ENCODE measurements around the gene PDPK1. TPM values are rescaled to one million over a fixed set of nuclear protein-coding genes. Genes with fewer than 3 reads are reported as not detected.
A peak's percentile ranks its signal among the peaks of the same experiment; 100 is the strongest.

The PDPK1 gene
- polyA plus RNA-seq, 1 experiment = 25.0 TPM

DNA sequence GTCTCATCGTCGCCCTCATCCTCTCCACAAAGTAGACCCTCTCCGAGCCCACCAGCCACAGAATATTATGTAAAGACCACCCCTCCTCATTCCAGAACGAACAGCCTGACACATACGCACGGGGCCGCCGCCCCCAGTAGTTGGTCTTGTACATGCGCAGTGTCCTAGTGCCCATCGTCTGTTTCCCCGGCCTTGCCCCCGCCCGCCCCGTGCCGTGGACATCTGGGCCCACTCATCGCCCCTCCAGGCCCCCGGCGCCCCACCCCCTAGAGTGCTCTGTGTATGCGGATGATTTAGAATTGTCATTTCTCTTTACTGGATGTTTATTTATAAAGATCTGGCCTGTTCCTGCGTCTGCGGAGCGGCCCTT lies 18.1 kb upstream of the PDPK1 start:
- H3K36me3 ChIP-seq (ENCODE audit: control insufficient read depth, insufficient read depth, low read length) = peaks cover 16% of the 10 kb centered on the region
- POLR2A ChIA-PET = no interaction called here
- no peaks in the 10 kb centered on the region for H3K27me3 ChIP-seq (ENCODE audit: control insufficient read depth, insufficient read depth, low read length)
- TF ChIP-seq, protein P1, sequence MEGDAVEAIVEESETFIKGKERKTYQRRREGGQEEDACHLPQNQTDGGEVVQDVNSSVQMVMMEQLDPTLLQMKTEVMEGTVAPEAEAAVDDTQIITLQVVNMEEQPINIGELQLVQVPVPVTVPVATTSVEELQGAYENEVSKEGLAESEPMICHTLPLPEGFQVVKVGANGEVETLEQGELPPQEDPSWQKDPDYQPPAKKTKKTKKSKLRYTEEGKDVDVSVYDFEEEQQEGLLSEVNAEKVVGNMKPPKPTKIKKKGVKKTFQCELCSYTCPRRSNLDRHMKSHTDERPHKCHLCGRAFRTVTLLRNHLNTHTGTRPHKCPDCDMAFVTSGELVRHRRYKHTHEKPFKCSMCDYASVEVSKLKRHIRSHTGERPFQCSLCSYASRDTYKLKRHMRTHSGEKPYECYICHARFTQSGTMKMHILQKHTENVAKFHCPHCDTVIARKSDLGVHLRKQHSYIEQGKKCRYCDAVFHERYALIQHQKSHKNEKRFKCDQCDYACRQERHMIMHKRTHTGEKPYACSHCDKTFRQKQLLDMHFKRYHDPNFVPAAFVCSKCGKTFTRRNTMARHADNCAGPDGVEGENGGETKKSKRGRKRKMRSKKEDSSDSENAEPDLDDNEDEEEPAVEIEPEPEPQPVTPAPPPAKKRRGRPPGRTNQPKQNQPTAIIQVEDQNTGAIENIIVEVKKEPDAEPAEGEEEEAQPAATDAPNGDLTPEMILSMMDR (IDR thresholded peaks at IDR 0.05; ENCODE audit: insufficient read depth, low read depth, low read length) = no peak
- H3K4me3 ChIP-seq (ENCODE audit: low read depth, low read length) = no peak overlapping the region
- no peak for DNase-seq (ENCODE audit: low read depth)
- CTCF ChIA-PET = interaction anchor here (0.6 to 0.8 kb wide), 3 partner anchors 8 to 32 kb away, joined by 3 read pairs; partner anchors contain the start of gene CEMP1

DNA sequence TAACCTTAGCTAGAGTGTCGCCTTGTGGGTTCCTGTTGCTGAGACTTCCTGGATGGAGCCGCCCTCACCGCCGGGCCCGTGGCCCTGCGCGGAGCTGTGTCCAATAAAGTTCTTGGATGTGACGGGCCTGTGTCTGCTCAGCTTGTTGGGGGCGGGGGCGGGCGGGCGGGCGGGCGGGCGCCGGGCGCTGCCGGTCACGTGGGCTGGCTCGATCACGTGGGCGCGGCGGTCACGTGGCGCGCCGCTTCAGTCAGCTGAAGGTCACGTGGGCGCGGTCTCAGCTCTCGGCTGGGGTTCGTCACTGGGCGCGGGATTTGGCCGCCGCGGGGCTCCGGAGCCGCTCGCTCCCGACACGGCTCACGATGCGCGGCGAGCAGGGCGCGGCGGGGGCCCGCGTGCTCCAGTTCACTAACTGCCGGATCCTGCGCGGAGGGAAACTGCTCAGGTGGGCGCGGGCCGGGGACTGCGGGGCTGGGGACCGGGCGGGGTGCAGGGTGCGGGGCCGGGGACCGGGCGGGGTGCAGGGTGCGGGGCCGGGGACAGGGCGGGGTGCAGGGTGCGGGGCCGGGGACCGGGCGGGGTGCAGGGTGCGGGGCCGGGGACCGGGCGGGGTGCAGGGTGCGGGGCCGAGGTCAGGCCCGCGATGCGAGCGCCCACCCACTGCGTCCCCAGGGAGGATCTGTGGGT lies 17.6 kb upstream of the PDPK1 start, which contains the start of gene AMDHD2:
AMDHD2 (plus strand) TSS at position 275 of the 687 bp plus-strand sequence; CDS start at position 363, 88 bp downstream.
- POLR2A ChIA-PET = interaction anchor here (0.8 kb wide), 1 partner anchor 503 kb away, joined by 3 read pairs; no protein-coding TSS in a partner anchor

DNA sequence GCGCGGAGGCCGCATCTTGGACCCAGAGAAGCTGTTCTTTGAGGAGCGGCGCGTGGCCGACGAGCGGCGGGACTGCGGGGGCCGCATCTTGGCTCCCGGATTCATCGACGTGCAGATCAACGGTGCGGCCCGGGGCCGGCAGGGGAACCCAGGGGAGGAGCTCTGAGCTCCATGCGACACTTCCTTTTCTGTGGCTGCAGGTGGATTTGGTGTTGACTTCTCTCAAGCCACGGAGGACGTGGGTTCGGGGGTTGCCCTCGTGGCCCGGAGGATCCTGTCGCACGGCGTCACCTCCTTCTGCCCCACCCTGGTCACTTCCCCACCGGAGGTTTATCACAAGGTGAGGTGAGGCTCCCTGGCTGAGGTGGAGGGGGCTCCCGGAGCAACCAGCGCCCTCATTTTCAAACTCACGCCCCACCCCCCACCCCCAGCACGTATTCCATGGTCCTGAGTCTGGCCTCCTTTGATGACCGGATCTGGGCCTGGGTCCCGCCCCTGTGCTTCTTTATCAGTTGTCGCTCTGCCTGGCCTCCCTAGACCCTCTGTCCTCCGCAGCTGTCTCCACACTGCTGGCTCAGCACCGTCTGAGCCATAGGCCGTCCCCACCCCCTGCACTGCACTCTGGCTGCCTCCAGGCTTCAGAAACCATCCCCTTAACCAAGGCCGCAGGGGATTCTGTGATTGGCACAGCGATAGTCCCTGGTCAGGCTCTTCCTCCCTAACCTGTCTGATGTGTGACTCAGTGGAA lies 16.9 kb upstream of the PDPK1 start:
- peaks cover 18% of the 10 kb centered on the region for H3K36me3 ChIP-seq (ENCODE audit: control insufficient read depth, insufficient read depth, low read length)
- DNase-seq (ENCODE audit: low read depth) = no peak
- CTCF ChIA-PET = interaction anchor here (0.5 kb wide), 1 partner anchor 130 kb away, joined by 3 read pairs; no protein-coding TSS in a partner anchor

More for the DNA sequence above, 17.6 kb upstream of the PDPK1 start, which contains the start of gene AMDHD2:
- DNase-seq (ENCODE audit: low read depth) = peak; percentile 42
- no peaks in the 10 kb centered on the region for H3K27me3 ChIP-seq (ENCODE audit: control insufficient read depth, insufficient read depth, low read length)
- CTCF ChIA-PET = interaction anchor here (0.6 to 0.8 kb wide), 3 partner anchors 9 to 32 kb away, joined by 3 read pairs; partner anchors contain the start of gene CEMP1
- TF ChIP-seq, protein P1 (IDR thresholded peaks at IDR 0.05; ENCODE audit: insufficient read depth, low read depth, low read length) = no peak
- H3K4me3 ChIP-seq (ENCODE audit: low read depth, low read length) = peak within 1 kb of the TSS; percentile 63
- H3K36me3 ChIP-seq (ENCODE audit: control insufficient read depth, insufficient read depth, low read length) = peaks cover 18% of the 10 kb centered on the region

DNA sequence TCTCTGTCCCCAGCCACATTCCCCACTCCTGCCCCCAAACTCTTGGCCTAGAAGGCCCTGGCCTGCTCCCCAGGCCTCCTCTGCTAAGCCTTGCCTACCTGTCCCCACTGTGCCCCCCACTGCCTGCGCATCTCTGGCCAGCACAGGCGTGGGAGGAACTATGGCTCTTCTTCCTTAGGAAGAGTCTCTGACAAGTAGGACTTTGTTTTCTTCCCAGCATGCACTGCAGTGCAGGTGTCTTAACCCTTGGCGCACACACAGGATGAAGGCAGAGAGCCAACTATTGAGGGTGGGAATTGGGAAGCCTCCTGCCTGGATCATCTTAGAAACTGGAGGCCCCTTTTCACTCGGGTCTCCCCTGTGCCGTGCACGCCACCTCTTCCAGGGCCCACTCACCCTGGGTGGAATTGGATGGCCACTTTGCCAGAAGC lies 14.0 kb upstream of the PDPK1 start:
- TF ChIP-seq, protein P1 (IDR thresholded peaks at IDR 0.05; ENCODE audit: insufficient read depth, low read depth, low read length) = no peak
- H3K36me3 ChIP-seq (ENCODE audit: control insufficient read depth, insufficient read depth, low read length) = peaks cover 34% of the 10 kb centered on the region
- no peaks in the 10 kb centered on the region for H3K27me3 ChIP-seq (ENCODE audit: control insufficient read depth, insufficient read depth, low read length)
- ChIA-PET CTCF (no interaction called here), POLR2A (no interaction called here)
- no peak for DNase-seq (ENCODE audit: low read depth)
- H3K4me3 ChIP-seq (ENCODE audit: low read depth, low read length) = no peak overlapping the region

More for the DNA sequence above, 16.9 kb upstream of the PDPK1 start:
- TF ChIP-seq, protein P1 (IDR thresholded peaks at IDR 0.05; ENCODE audit: insufficient read depth, low read depth, low read length) = no peak
- POLR2A ChIA-PET = interaction anchor here (0.8 kb wide), 1 partner anchor 502 kb away, joined by 3 read pairs; no protein-coding TSS in a partner anchor
- Histone ChIP-seq H3K4me3 (ENCODE audit: low read depth, low read length) (peak overlapping the region; percentile 63), H3K27me3 (ENCODE audit: control insufficient read depth, insufficient read depth, low read length) (no peaks in the 10 kb centered on the region)
